DOHH2 (cell line): ENCODE results near the gene ATP1A3.
"Not testable (repeated sequence)": the region's sequence is repeated elsewhere in the genome, so short reads cannot be mapped to it uniquely, and the experiment has no call there.

ENCODE experiments used
- H3F3A ChIP-seq: fragments of 200-600 bp; sonication (generic), shearing (Covaris generic); 2 replicates; pipeline ENCODE4 v1.6.0; 2016; ENCODE audit warnings: antibody characterized with exemption, mild to moderate bottlenecking; ENCODE audit not compliant: control insufficient read depth, insufficient read depth
- H3K27ac ChIP-seq: fragments of 200-600 bp; sonication (generic); 2 replicates; pipeline ENCODE4 v1.5.1; 2014; ENCODE audit warnings: low read depth, mild to moderate bottlenecking, low read length, moderate library complexity
- H3K27me3 ChIP-seq: fragments of 200-600 bp; sonication (generic); 2 replicates; pipeline ENCODE4 v1.6.1; 2014; ENCODE audit warnings: mild to moderate bottlenecking, low read length, mixed read lengths; ENCODE audit not compliant: control insufficient read depth
- H3K36me3 ChIP-seq: fragments of 200-600 bp; sonication (generic); 2 replicates; pipeline ENCODE4 v1.6.1; 2014; ENCODE audit warnings: mild to moderate bottlenecking, low read length, moderate library complexity, mixed read lengths; ENCODE audit not compliant: control insufficient read depth
- H3K4me1 ChIP-seq: fragments of 200-600 bp; sonication (generic); 2 replicates; pipeline ENCODE4 v1.6.1; 2014; ENCODE audit warnings: mild to moderate bottlenecking, low read length, mixed read lengths; ENCODE audit not compliant: control insufficient read depth
- H3K4me2 ChIP-seq: fragments of 200-600 bp; sonication (generic); 2 replicates; pipeline ENCODE4 v1.6.0; 2014; ENCODE audit warnings: mild to moderate bottlenecking, low read length, moderate library complexity
- H3K4me3 ChIP-seq: fragments of 200-600 bp; sonication (generic); 2 replicates; pipeline ENCODE4 v1.5.1; 2014; ENCODE audit warnings: mild to moderate bottlenecking, low read length, mixed read lengths
- H3K79me2 ChIP-seq: fragments of 200-600 bp; sonication (generic); 2 replicates; pipeline ENCODE4 v1.6.1; 2014; ENCODE audit warnings: mild to moderate bottlenecking, low read length, mixed read lengths; ENCODE audit not compliant: control insufficient read depth
- H3K9me2 ChIP-seq: fragments of 200-600 bp; sonication (generic); replicated peaks from 2 replicates; pipeline ENCODE4 v1.6.1; 2014; ENCODE audit warnings: mild to moderate bottlenecking, low read length, mixed read lengths; ENCODE audit not compliant: control insufficient read depth
- H3K9me3 ChIP-seq: fragments of 200-600 bp; sonication (generic); 2 replicates; pipeline ENCODE4 v1.6.1; 2014; ENCODE audit warnings: antibody characterized with exemption, low read length, mixed read lengths; ENCODE audit not compliant: control insufficient read depth, insufficient read depth
- H4K20me1 ChIP-seq: fragments of 200-600 bp; sonication (generic); 2 replicates; pipeline ENCODE4 v1.6.0; 2014; ENCODE audit warnings: low read depth, mild to moderate bottlenecking, antibody characterized with exemption, low read length, moderate library complexity; ENCODE audit not compliant: control insufficient read depth, insufficient read depth
- EZH2phosphoT487 ChIP-seq: fragments of 200-600 bp; sonication (generic); IDR thresholded peaks from 2 replicates; pipeline ENCODE4 v1.6.1; 2017; ENCODE audit warnings: borderline replicate concordance, mild to moderate bottlenecking, antibody characterized with exemption, low read length, moderate library complexity, mixed read lengths
- TF ChIP-seq, protein P1 (sequence below): fragments of 200-600 bp; sonication (generic); IDR thresholded peaks from one replicate; pipeline ENCODE4 v1.5.1; 2014; ENCODE audit warnings: antibody characterized with exemption, mild to moderate bottlenecking, low read depth, low read length; ENCODE audit not compliant: poor library complexity, severe bottlenecking

ATP1A3 gene

DNA sequence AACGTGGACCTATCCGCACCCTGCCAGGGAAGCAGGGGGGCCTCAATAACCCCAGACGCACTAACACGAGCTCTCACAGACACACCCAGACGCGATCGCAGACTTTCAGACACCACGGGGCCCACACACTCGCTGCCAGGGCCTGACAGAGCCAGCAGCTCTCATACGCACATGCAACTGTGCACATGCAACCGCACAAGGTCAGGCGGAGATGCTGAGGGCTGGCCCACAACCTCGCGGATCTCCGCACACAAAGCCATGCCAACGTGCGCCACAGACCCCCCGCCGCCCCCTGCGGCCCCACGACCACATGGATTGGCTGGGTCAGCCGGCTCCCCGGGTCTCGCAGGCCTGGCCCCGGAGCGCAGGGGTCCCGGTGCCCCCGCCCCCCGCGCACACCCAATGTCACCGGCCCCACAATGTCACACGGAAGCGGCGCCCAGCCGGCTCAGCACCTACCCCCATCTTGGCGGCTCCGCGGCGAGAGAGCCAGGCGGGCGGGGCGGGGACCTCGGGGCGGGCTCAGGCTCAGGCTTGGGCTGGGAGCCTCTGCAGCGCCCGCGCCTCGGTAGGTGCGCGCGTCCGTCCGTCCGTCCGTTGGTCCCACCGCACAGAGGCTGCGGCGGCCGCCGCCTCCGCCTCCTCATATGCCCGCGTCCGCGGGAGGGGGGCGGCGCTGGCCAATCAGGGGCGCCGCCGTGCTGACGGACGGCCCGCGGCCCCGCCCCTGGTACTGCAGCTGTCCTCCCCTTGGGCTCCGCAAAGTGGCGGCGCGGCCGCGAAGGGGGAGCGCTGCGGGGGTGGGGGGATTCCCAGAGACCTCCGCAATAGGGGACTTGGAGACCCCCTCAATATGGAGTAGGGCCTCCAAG, at the start of gene ATP1A3:
Gene ATP1A3, minus strand, starts transcription at position 619 of the 872 bp plus-strand sequence. Its CDS starts 154 bp downstream, at position 465.
- Histone ChIP-seq H4K20me1 (peaks cover 6% of the 10 kb centered on the region; the same call in 1 of the 2 replicates), H3K4me2 (peak within 1 kb of the TSS; percentile 98), H3K9me2 (no peaks in the 10 kb centered on the region), H3K36me3 (no peaks in the 10 kb centered on the region), H3K4me3 (peak within 1 kb of the TSS; percentile 83), H3K27ac (0 out of 2 replicates have a peak within 1 kb of the TSS, but pooled peaks have one; percentile 3), H3K79me2 (peaks cover 16% of the 10 kb centered on the region), H3K9me3 (no peaks in the 10 kb centered on the region), H3K4me1 (peaks cover 52% of the 10 kb centered on the region), H3K27me3 (peaks cover 14% of the 10 kb centered on the region), H3F3A (no peaks in the 10 kb centered on the region; the same call in 1 of the 2 replicates)
- no peak for TF ChIP-seq EZH2phosphoT487
- TF ChIP-seq, protein P1, sequence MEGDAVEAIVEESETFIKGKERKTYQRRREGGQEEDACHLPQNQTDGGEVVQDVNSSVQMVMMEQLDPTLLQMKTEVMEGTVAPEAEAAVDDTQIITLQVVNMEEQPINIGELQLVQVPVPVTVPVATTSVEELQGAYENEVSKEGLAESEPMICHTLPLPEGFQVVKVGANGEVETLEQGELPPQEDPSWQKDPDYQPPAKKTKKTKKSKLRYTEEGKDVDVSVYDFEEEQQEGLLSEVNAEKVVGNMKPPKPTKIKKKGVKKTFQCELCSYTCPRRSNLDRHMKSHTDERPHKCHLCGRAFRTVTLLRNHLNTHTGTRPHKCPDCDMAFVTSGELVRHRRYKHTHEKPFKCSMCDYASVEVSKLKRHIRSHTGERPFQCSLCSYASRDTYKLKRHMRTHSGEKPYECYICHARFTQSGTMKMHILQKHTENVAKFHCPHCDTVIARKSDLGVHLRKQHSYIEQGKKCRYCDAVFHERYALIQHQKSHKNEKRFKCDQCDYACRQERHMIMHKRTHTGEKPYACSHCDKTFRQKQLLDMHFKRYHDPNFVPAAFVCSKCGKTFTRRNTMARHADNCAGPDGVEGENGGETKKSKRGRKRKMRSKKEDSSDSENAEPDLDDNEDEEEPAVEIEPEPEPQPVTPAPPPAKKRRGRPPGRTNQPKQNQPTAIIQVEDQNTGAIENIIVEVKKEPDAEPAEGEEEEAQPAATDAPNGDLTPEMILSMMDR, result no peak

DNA sequence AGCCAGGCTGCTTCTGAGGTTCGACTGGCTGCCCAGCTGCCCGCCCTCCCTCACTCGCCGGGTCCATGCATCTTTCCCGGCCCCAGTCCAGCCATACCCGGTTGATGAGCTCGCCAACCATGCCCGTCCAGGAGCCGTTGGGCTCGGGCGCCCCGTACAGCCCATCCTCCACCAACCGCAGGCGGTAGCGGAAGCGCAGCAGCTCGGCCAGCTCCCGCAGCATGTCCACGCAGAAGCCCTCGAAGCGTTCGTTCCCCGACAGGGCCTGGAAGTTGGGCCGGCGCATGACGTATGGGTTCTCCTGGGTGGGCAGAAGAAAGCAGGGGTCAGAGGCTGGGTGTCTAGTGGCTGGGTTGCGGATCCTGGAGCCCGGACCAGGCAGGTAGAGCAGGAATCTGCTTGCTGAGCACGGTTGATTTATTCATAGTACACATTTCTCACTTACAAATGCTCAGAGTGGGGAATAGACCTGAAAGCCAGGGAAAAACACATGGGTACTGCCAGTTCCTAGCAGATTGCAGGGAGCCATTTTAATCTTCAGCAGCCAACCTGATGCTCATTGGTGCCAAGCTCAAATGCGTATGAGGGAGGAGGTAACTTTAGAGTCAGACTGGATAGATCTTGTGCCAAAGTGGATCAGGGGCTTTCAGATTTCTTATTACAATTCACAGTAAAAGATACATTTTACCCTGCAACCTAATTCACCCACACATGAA, 48.6 kb upstream of the ATP1A3 start:
- H3K4me2 ChIP-seq, result no peak overlapping the region
- no peak overlapping the region for H3K4me3 ChIP-seq
- no peaks in the 10 kb centered on the region for H3K79me2 ChIP-seq
- no peak for TF ChIP-seq EZH2phosphoT487
- TF ChIP-seq, protein P1, result no peak
- peaks cover 9% of the 10 kb centered on the region; the same call in 1 of the 2 replicates for H3K27me3 ChIP-seq
- H3K4me1 ChIP-seq, result no peaks in the 10 kb centered on the region
- H3F3A ChIP-seq, result no peaks in the 10 kb centered on the region
- H3K9me2 ChIP-seq, result no peaks in the 10 kb centered on the region
- H3K9me3 ChIP-seq, result no peaks in the 10 kb centered on the region
- H4K20me1 ChIP-seq, result no peaks in the 10 kb centered on the region
- H3K36me3 ChIP-seq, result no peaks in the 10 kb centered on the region
- no peak overlapping the region for H3K27ac ChIP-seq

DNA sequence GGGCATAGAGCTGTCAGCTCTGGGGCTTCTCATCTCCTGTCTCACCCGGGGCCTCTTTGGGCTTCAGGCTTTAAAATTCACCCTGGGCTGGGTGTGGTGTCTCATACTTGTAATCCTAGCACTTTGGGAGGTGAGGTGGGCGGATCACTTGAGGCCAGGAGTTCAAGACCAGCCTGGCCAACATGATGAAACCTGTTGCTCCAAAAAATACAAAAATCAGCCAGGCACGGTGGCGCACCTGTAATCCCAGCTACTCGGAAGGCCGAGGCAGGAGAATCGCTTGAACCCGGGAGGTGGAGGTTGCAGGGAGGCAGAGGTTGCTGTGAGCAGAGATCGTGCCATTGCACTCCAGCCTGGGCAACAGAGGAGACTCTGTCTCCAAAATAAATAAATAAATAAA, 46.5 kb upstream of the ATP1A3 start:
- not testable (repeated sequence) for H3F3A ChIP-seq, H3K4me3 ChIP-seq, H3K36me3 ChIP-seq, H3K9me2 ChIP-seq, H3K27ac ChIP-seq, H3K4me2 ChIP-seq, H3K9me3 ChIP-seq, H3K4me1 ChIP-seq, H3K79me2 ChIP-seq, H4K20me1 ChIP-seq, H3K27me3 ChIP-seq

DNA sequence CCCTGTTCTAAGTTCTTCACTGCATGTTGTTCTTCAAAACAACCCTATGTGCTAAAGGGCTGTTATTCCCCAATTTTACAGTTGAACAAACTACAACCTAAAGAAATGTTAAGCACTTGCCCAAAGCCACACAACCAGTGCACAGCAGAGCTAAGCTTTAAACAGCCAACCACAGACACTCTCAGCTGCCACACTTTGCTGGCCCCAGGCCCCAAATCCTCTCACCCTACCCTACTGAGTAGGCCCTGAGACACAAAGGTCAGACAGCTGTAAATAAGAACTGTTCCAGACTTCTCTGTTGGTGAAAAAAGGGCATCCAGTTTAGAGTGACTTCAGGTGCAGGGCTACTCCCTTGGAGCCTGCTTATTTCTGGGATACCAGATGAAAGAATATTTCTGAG, 46.0 kb upstream of the ATP1A3 start:
- Histone ChIP-seq H3K9me3 (no peaks in the 10 kb centered on the region), H3K36me3 (no peaks in the 10 kb centered on the region), H3F3A (no peaks in the 10 kb centered on the region), H3K9me2 (no peaks in the 10 kb centered on the region), H4K20me1 (no peaks in the 10 kb centered on the region), H3K4me2 (no peak overlapping the region), H3K27me3 (no peaks in the 10 kb centered on the region), H3K4me3 (no peak overlapping the region), H3K27ac (no peak overlapping the region), H3K4me1 (peaks cover 1% of the 10 kb centered on the region; the same call in 1 of the 2 replicates), H3K79me2 (no peaks in the 10 kb centered on the region)
- no peak for TF ChIP-seq EZH2phosphoT487
- TF ChIP-seq, protein P1, result no peak
